GDM1 (cell line): ENCODE results near the gene PARD3.
"Not testable (repeated sequence)": the region's sequence is repeated elsewhere in the genome, so short reads cannot be mapped to it uniquely, and the experiment has no call there.

Experiments
- DNase-seq: peaks from one replicate; lab custom pipeline; 2025; lab: John Stamatoyannopoulos, UW

PARD3 gene

DNA sequence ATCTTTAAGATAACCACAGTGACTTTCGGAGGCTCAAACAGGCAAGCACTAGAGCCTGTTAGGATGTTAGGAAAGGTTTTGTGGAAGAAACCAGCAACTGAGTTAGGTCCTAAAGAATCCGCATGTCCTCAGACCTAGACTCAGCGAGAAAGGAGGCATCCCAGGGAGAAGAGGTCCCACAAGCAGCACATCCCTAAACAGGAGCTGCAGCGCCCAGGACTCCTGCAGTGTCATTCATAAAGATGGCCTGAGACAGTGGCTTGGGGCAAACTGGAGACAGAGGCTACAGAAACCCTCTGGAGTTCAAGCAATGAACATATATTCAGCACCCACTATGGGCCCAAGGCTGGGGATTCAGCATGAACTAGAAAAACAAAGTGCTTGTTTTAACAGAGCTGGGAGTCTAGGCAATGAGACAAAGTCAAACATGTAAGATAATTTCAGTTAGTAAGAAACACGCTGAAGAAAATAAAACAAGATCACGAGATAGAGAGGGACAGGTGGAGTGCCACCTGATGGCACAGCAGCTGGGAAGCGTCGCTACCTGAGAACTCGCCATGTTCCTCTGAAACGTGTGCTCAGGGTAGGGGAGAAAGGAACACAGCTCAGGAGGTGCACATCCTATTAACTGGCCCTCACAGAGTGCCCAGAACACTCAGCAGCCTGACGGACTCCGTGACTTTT, 48.1 kb downstream of the PARD3 start:
- no peak for DNase-seq

DNA sequence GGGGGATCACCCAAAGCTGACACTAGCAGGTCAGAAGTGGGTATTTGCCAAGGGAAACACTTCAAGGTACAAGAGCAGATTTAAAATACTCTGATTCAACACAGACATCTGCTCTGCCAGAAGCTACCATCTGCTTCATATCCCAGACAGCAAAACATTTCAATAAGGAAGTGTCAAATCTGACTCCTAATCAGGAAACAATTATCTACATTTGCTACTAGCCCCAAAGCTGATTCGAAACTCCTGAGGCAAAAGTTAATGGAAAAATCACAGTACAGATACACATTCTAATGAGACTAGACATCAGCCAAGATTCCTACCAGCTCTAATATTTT, 48.9 kb downstream of the PARD3 start:
- no peak for DNase-seq

DNA sequence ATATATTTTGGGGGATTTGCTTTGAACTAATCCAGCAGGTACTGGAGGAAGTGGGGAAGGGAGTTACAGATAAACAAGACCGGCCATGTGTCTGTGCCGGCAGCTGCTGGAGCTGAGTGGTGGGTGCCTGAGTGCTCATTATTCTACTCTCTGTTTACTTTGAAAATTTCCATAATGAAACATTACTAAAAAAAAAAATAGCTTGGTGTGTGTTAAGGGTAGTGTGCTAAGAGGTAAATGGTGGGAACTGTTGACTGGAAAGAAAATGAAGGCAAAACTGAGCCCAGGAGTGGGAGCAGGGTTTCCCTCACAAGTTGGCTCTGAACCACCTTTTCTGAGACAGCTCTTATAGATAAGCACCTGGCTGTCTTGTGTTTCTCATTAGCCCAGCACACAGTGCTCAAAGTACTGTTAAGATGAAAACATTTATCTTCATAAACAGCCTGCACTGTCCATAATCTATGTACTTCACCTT, 50.6 kb downstream of the PARD3 start:
- DNase-seq, result no peak

DNA sequence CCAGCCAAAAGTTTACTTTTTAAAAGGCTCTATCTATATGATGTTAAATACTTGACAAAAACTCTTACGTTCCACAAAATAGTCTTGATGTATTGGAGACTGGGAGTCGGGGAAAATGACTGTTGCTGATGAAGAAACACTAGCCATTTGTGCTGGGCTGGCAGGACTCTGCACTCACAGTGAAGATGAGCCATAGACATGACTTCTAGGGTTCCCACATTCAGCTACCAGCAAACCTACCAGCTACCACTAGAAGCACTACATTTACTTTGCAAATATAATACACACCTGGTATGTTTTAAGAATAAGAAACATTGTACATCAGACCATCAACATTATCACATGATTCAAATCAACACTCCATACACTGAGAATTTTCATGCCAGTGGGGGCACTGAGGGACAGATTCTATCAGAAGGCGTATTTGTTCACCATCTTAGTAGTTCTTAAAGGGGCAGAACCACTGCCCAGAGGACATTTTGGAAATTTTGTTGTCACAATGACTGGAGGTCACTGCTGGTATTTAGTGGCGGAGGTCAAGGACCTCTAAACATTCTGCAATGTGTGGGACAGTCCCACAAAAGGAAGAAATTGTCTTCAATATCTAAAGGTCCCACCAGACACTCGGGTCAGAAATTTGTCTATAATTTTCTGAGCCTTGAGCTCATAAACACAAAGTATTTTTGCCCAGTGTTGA, 52.3 kb downstream of the PARD3 start:
- DNase-seq, result no peak

DNA sequence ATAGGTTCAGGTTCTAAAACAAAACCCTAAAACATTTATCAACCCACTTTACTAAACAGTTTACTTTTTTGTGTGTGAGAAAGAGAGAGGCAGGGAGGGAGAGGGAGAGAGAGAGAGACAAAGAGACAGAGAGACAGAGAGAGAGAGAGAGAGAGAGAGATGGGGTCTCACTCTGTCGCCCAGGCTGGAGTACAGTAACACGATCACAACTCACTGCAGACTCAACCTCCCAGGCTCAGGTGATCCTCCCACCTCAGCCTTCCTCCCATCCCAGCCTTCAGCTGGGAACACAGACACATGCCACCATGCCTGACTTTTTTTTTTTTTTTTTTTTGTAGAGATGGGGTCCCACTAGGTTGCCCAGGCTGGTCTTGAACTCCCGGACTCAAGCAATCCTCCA, 52.9 kb downstream of the PARD3 start:
- DNase-seq, result no peak

DNA sequence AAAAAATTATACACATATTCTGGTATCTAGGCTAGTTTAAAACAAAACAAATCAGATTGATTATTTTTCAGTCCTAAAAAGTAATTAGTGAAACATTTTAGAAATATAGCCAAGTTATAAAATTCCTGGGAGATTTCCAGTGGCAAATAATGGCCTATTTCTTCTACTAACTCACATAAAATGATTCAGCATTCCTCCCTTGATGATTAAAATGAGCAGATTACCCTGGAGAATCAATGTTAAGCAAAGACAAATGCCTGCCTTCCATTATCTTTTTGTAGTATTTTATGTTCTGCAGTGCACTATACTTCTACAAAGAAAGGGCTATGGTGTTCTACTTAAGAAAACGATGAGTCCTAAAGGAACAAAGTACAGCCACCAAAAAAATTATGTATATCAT, 53.6 kb downstream of the PARD3 start:
- no peak for DNase-seq

DNA sequence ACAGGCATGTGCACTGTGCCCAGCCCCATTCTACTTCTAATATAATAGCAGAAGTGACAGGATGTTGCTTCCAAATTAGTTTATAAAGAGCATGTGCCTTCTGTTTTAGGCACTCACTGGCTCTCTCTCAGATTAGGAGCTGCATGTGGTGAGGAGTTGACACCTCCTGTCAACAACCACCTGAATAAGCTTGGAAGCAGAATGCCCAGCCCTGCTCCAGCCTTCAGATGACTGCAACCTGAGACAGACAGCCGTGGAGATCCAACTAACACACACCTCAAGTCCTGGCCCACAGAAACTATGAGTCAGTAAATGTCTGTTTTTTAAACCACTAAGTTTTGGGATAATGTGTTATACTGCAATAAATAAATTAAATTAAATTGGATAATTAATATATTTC, 54.5 kb downstream of the PARD3 start:
- no peak for DNase-seq

DNA sequence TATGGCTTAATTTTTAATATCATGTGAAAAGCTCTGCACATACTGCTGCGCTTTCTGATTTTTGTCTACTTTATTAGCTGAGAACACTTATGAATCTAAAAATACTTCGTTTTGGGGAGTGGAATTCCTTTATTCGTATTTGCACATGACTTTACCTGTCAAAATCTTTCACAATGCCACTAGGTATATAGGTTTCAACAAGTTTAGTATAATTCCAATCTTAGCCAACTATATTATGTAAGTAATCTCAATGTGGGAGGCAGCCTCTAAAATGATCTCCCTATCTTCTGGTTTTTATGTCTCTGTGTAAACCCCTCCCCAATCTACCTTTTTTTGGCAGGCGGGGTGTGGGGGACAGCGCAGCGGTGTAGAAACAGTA, 55.3 kb downstream of the PARD3 start:
- no peak for DNase-seq

DNA sequence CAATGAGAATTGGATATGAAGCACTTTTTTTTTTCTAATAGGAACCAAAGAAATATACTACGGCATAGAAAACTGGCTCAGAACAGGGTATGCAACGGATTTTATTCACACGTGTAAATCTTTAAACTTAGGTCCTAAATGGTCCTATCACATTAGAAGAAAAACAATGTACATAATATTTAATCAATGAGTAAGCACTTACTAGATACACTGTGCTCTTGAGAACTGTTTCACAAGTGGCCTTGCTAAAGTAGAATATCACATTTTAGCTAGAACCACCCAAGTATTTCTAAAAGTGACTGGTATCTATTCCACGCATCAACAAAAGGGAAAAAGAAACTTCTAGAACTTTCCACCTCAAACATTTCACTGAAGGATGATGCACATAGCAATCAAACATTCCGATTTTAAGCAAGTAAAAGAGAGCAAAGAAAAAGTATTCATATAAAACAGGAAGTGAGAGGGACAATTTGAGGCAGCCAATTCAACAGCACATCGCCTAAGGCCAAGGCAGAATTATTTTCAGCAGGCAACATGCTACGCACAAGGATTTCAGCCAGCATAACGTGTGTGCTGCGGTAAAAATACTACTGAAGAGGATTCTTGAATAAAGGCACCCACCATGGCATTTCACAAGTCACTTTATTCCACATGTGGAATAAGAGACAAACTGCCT, 55.8 kb downstream of the PARD3 start:
- DNase-seq, result no peak

DNA sequence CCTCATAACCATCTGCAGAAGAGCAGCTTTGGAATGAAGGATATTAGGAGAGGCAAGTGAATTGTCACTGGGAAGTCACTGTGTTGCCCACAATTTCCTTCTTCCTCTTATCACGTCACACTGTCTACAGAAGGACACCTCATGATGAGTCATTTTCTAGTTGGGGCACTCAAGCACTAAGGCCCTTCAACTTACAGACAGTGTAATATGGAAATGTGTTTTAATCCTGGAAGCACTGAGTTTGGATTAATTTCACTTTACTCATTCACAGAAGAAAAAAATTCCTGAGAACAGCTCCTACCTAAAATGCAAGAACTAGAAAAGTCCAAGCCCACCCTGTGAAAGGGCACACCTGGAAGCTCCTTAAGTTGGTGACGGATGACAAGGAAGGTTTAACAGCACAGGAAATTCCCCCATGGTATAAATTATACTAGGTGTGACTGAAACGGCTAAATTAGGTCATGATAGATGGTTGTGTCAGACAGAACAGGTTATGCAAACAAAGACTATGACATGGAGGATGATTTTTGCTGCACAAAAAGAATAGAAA, 56.6 kb downstream of the PARD3 start:
- DNase-seq, result no peak

DNA sequence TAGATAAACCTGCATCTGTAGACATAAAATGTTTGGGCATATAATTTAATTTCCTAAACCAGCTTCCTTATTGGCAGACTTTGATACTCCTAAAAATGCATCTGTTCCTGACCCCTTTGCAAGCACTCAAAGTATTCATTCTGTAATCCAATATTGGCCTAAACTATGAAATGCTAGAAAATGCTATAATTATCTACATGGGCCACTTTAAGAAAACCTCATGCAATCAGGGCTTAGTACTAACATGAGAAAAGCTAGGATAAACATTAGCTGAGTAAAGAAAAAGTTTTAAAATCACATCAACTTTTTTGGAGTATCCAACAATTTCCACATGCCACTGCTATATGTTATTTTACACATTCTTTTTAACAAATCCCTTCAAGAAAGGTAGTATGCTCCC, 57.2 kb downstream of the PARD3 start:
- no peak for DNase-seq

DNA sequence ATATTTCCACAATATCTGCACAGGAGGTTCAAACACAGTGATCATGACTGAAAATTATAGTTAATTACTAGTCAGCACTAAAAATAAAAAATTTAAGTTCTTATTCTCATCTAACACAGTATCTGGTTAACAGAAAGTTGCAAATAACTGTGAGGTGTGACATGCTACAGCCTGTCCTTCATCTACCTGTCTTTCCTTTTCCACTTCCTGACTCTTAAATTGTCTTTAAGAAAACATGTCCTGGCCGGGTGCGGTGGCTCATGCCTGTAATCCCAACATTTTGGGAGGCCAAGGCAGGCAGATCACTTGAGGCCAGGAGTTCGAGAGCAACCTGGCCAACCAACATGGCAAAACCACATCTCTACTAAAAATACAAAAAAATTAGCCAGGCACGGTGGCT, 57.9 kb downstream of the PARD3 start:
- not testable (repeated sequence) for DNase-seq

DNA sequence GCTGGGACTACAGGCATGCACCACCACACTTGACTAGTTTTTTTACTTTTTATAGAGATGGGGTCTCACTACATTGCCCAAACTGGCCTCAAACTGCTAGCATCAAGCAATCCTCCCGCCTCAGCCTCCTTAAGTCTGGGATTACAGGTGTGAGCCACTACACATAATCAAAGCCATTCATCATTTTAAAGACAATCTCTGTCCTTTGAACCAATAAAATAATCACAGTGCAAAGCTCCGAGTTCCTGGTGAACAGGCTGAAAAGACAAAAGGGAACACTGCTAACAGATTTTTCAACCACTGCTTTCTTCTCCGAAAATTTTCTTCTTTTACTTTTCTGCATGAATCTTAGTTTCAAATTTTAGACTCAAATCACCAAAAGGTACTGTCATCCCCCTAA, 58.5 kb downstream of the PARD3 start:
- DNase-seq, result no peak

DNA sequence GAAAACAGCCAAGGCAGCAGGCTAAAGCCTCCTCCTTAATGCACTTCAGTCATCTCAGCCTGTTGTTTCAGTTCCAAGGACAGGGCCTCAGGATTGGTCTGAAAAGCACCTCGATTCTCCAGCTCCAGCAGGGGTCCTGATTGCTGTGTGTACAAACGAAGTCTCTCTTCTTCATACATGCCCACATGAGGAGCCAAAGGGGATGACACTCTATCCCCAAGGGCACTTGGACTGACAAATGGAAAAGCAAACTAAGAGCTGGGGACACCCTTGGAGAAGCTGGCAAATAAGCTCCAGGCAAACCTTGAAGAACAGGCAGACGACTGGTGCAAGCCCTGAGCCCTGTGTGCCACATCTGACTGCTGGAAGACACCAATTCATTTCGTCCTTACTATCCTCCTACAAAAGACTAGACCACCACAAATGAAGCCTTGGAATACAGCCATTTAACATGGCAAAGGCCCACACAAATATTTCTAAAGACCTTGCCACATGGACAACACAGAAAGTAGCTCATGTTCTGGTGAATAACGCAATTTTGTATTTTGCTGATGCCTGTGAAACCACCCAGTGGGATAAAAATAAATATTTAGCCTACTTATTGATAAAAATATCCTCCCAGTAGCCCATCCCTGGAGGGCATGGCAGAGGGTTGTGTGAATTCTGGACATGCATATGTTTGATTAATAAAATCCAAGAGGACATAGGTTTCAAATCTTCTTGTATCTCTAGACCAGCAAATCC, 61.9 kb downstream of the PARD3 start:
- DNase-seq, result no peak

DNA sequence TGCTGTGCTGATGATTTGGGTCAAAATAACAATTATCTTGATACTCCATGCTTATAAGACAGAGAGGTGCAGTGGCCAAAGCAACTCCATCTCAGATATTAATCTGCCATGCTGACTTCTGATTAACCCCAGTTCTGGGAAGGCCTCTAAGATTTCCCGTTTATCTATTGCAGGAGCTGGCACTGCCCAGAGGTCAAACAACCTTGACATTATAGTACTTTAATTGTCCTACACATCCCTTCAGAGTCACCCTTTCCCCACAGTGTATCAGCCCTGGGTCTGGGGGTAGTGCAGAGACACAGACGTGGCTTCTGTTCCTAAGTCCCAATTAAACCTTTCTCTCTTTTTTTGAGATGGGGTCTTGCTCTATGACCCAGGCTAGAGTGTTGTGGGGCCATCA, 63.8 kb downstream of the PARD3 start:
- DNase-seq, result no peak

DNA sequence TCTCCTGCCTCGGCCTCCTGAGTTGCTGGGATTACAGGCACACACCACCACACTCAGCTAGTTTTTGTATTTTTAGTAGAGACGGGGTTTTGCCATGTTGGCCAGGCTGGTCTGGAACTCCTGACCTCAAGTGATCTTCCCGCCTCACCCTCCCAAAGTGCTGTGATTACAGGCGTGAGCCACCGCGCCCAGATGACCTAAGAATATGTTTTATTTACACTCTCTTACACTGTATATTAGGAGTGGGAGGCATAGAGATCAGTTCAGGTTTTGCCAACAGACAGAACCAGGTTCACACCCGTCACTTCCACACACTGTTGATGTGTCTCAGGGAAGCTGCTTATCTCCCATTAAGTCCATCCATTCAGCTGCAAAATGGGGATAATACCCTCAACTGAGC, 64.3 kb downstream of the PARD3 start:
- DNase-seq, result not testable (repeated sequence)

DNA sequence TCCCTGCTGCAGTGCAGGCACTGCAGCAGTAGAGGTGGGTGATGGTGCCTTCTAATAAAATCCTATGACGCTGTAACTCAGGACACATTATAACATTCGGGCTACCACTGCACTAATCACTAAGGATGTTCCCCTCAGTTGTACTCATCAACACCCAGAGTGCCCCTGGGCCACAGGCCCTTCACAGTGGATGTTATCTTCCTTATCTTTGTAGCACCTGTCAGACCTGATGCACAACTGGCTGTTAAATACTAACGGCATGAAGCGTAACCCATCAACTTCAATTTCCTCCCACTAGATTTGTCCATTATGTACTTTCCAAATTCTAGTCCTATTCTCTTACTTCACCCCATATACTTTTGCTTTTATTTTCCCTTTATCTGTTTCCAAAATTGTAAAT, 66.3 kb downstream of the PARD3 start:
- DNase-seq, result no peak

DNA sequence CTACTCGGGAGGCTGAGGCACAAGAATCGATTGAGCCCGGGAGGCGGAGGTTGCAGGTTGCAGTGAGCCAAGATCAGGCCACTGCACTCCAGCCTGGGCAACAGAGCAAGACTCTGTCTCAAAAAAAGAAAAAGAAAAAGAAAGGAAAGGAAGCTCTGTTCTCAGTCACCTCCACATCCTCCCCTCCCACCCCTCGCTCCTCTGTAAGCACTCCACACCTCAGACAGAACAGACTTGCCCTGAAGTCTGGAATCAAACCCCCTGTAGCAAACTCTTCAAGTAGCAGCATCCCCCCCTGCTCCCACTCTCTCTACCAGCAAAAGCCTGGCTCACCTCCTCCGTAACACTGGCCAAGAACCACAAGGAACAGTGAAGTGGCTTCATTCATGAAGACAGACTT, 66.7 kb downstream of the PARD3 start:
- no peak for DNase-seq

DNA sequence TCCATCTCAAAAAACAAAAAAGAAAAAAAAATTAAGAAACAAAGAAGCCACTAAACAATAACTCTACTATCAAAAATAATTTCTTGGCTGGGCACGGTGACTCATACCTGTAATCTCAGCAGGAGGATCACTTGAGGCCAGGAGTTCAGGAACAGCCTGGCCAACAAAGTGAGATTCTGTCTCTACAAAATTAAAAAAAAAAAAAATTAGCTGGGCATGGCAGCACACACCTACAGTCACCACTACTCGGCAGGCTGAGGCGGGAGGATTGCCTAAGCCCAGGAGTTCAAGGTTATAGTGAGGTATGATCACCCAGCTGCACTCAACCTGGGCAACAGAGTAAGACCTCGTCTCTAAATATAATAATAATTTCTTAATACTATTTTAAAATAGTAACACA, 69.0 kb downstream of the PARD3 start:
- no peak for DNase-seq

DNA sequence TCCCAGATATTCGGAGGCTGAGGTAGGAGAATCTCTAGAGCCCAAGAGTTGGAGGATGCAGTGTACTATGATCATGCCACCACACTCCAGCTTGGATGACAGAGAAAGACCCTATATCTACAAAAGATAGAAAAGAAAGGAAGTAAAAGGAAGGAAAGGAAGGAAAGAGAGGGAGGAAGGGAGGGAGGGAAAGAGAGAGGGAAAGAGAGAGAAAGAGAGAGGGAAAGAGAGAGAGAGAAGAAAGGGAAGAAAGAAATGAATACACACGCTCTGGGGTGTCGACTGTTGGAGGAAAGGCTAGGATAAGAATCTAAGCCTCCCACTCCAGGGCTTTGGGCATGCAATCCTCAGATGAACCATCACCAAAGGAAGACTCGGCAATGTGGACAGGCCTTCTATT, 69.9 kb downstream of the PARD3 start:
- DNase-seq, result no peak

DNA sequence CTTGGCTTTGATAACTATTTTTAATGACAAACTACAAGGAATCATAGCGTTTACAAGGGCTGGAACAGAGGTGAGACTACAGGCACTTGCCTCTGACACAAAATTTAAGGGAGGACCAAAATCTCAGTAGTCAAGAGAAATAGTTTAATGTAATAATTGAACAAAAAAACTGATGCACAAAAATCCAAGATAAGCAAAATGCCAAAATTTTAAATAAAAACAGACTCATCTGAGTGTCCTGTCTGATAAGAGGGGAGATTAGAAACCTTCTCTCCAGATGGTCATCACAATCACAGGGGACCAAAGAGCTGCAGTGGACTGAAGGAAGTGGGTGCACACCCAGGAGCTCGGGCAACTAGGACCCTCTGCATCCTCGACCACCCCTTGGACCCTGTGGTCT, 70.5 kb downstream of the PARD3 start:
- no peak for DNase-seq

DNA sequence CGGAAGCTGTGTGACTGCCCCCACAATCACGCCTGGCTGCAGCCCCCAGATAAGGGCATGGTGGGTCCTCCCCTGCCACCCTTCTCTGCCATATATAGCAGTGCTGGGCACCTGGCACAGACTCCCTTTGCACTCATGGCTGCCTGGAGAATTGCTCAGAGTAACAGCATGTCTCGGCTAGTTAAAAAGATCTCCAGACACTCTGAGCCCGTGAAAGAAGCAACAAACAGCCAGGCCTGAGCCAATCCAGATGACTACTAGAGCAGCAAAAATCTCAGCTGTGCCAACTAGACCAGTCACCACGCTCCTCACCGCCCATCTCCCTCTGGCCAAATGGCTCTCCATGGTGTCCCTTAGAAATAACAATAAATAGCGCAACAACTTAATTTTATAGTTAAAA, 71.3 kb downstream of the PARD3 start:
- no peak for DNase-seq

DNA sequence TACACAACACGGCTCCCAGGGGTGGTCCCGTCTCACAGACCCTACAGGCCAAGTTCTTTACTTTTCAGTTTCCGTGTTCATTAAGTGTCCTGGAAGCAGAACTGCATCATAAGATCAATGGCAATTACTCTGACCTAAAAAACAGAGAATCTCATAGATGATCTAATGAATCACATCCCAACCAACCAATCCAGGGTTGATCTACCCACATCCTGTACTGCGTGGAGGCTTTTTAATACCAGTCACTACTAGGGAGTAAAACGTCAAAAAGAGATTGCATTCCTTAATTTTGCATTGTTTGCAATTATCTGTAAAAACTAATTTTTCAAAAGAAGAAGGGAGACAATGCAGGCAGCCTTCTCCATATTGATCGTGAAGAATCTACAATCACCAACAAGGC, 72.6 kb downstream of the PARD3 start:
- DNase-seq, result no peak
